Measurements from ENCODE around the gene LRRC47. TPM values are rescaled to one million over a fixed set of nuclear protein-coding genes. Genes with fewer than 3 reads are reported as not detected.

LRRC47 gene
- total and polyA plus RNA-seq, 2 of the 13 experiments (the other 11 are each of a cell fraction or from before 2014, with no cell fraction given): 18.3 to 52.5 TPM

- peak; percentile 68 for TF ChIP-seq E2F1 (CRISPR knock-in tag; IDR thresholded peaks at IDR 0.05)
- TF ChIP-seq NBN (conservative IDR thresholded peaks at IDR 0.05): no peak
- TF ChIP-seq ATF7-NPFF (CRISPR knock-in tag; IDR thresholded peaks at IDR 0.05; ENCODE audit: low read depth): peak; percentile 55
- TF ChIP-seq THAP8 (CRISPR knock-in tag; IDR thresholded peaks at IDR 0.05; ENCODE audit: borderline replicate concordance): peak; percentile 95
- TF ChIP-seq ZNF644 (CRISPR knock-in tag; IDR thresholded peaks at IDR 0.05; ENCODE audit: low read depth): no peak
- TF ChIP-seq ZNF234 (CRISPR knock-in tag; conservative IDR thresholded peaks at IDR 0.05): peak; percentile 51; the same call in 1 of the 2 replicates
- TF ChIP-seq ZNF816 (CRISPR knock-in tag; IDR thresholded peaks at IDR 0.05; ENCODE audit: borderline replicate concordance): peak; percentile 92; the same call in 1 of the 2 replicates
- TF ChIP-seq ESRRA (CRISPR knock-in tag; IDR thresholded peaks at IDR 0.05; ENCODE audit: low read depth): no peak
- TF ChIP-seq STAG1 (CRISPR knock-in tag; IDR thresholded peaks at IDR 0.05): peak; percentile 53
- no peak; the same call in 1 of the 2 replicates for TF ChIP-seq HCFC1 (IDR thresholded peaks at IDR 0.05; ENCODE audit: low read depth, low read length)
- TF ChIP-seq ZFP62 (CRISPR knock-in tag; IDR thresholded peaks at IDR 0.05): no peak
- 0 out of 2 replicates have a peak, but pooled peaks have one; percentile 30 for TF ChIP-seq ZNF12 (CRISPR knock-in tag; IDR thresholded peaks at IDR 0.05)
- peak; percentile 96 for TF ChIP-seq ZNF747 (CRISPR knock-in tag; IDR thresholded peaks at IDR 0.05; ENCODE audit: borderline replicate concordance)
- peak; percentile 78 for TF ChIP-seq AGO1 (IDR thresholded peaks at IDR 0.05; ENCODE audit: low read depth, low read length, poor library complexity, severe bottlenecking)
- TF ChIP-seq ARNT2 (CRISPR knock-in tag; IDR thresholded peaks at IDR 0.05; ENCODE audit: low read depth): peak; percentile 31; the same call in 1 of the 2 replicates
- peak; percentile 35 for TF ChIP-seq MED8 (CRISPR knock-in tag; IDR thresholded peaks at IDR 0.05; ENCODE audit: insufficient replicate concordance)
- no peak for TF ChIP-seq RARG (CRISPR knock-in tag; IDR thresholded peaks at IDR 0.05; ENCODE audit: low read depth)
- peak; percentile 97 for TF ChIP-seq HNRNPL (IDR thresholded peaks at IDR 0.05; ENCODE audit: low read depth, low read length)
- peak; percentile 81 for TF ChIP-seq ASH2L (IDR thresholded peaks at IDR 0.05; ENCODE audit: insufficient read length, low read depth, low read length)
- no peak; the same call in 1 of the 2 replicates for TF ChIP-seq ZNF784 (CRISPR knock-in tag; IDR thresholded peaks at IDR 0.05; ENCODE audit: borderline replicate concordance)
- peak; percentile 49; the same call in 1 of the 2 replicates for TF ChIP-seq ZNF180 (CRISPR knock-in tag; IDR thresholded peaks at IDR 0.05; ENCODE audit: borderline replicate concordance, low read depth)
- TF ChIP-seq ETV6 (CRISPR knock-in tag; conservative IDR thresholded peaks at IDR 0.05): 0 out of 2 replicates have a peak, but pooled peaks have one; percentile 50
- TF ChIP-seq SRSF1 (optimal IDR thresholded peaks at IDR 0.05; ENCODE audit: low read depth, low read length): no peak
- TF ChIP-seq ZNF839 (CRISPR knock-in tag; IDR thresholded peaks at IDR 0.05; ENCODE audit: borderline replicate concordance): no peak
- peak; percentile 41 for TF ChIP-seq HOXD1 (CRISPR knock-in tag; IDR thresholded peaks at IDR 0.05)
Measured at GRCh38 chr1:3775490-3776230, 20.6 kb downstream of the LRRC47 start (continued).
